GM12878 (cell line): ENCODE data around the gene HRH3.

ENCODE experiments used
- CTCF ChIP-seq, 3 experiments: IDR thresholded peaks in 2 of 3; conservative IDR thresholded peaks in 1 of 3; 2 replicates each; pipeline ENCODE4 v1.5.1; 2011; ENCODE audit warnings: low read depth in 3 of 3, low read length in 3 of 3, mild to moderate bottlenecking in 3 of 3, control low read depth in 2 of 3, moderate library complexity in 2 of 3, inconsistent platforms in 1 of 3, mixed read lengths in 1 of 3; ENCODE audit not compliant: control insufficient read depth in 2 of 3, insufficient read depth in 1 of 3; ENCODE audit errors: extremely low read depth in 1 of 3
- EP300 ChIP-seq, 2 experiments: fragments of 150-350 bp in 1 of 2; IDR thresholded peaks; 2 replicates each; pipeline ENCODE4 v1.6.1; 2011 to 2012; ENCODE audit warnings: low read depth in 2 of 2, low read length in 2 of 2, borderline replicate concordance in 1 of 2, improper control_type of control experiment in 1 of 2, inconsistent platforms in 1 of 2; ENCODE audit not compliant: control insufficient read depth in 1 of 2
- MEF2A ChIP-seq: IDR thresholded peaks from 2 replicates; pipeline ENCODE4 v1.6.1; 2011; ENCODE audit warnings: low read depth, mild to moderate bottlenecking, low read length, moderate library complexity; ENCODE audit not compliant: insufficient read depth
- POLR2AphosphoS5 ChIP-seq: IDR thresholded peaks from 2 replicates; pipeline ENCODE4 v1.6.1; 2011; ENCODE audit warnings: mild to moderate bottlenecking, low read length, inconsistent platforms
- RELA ChIP-seq: fragments of 450-650 bp; IDR thresholded peaks from 2 replicates; pipeline ENCODE4 v1.8.0; 2014; ENCODE audit warnings: borderline replicate concordance; ENCODE audit not compliant: partially characterized antibody
- SUZ12 ChIP-seq: fragments of 200-600 bp; sonication (generic); IDR thresholded peaks from one replicate; pipeline ENCODE4 v1.6.1; 2018; ENCODE audit warnings: antibody characterized with exemption, mild to moderate bottlenecking; ENCODE audit not compliant: unreplicated experiment
- WRNIP1 ChIP-seq: IDR thresholded peaks from 2 replicates; pipeline ENCODE4 v1.6.1; 2011; ENCODE audit warnings: low read depth, low read length, improper control_type of control experiment, borderline replicate concordance

GRCh38 chr20:62174870-62175624 is 45.0 kb downstream of the HRH3 start:
- TF ChIP-seq MEF2A (no peak), WRNIP1 (no peak), EP300 (IDR thresholded peaks at IDR 0.05; ENCODE audit: borderline replicate concordance in 1 of 2, control insufficient read depth in 1 of 2, low read depth in 2 of 2, low read length in 2 of 2) (no peak), POLR2AphosphoS5 (no peak), CTCF (IDR thresholded peaks at IDR 0.05 in 2 of 3, conservative IDR thresholded peaks at IDR 0.05 in 1 of 3; ENCODE audit: control insufficient read depth in 2 of 3, extremely low read depth in 1 of 3, insufficient read depth in 1 of 3, low read depth in 3 of 3, low read length in 3 of 3) (no peak), RELA (no peak), SUZ12 (no peak)
